ENCODE data around the gene DYNC2H1.

DNA sequence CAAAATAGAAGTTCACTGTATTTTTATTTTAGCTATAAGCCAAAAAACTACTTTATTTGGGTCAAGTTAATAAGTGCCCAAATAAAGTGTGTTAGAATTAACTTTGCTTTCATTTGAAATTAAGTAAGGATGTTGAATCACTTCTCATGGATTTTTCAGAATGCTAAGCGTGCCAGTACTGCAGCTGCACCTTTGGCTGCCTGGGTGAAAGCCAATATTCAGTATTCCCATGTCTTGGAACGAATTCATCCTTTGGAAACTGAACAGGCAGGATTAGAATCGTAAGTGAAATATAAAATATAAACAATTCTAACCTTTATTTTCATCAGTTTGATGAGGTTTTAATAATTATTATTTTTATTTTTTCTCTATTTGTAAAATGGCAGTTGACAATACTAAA is 113.6 kb downstream of the DYNC2H1 start:
- TF ChIP-seq, protein P1, sequence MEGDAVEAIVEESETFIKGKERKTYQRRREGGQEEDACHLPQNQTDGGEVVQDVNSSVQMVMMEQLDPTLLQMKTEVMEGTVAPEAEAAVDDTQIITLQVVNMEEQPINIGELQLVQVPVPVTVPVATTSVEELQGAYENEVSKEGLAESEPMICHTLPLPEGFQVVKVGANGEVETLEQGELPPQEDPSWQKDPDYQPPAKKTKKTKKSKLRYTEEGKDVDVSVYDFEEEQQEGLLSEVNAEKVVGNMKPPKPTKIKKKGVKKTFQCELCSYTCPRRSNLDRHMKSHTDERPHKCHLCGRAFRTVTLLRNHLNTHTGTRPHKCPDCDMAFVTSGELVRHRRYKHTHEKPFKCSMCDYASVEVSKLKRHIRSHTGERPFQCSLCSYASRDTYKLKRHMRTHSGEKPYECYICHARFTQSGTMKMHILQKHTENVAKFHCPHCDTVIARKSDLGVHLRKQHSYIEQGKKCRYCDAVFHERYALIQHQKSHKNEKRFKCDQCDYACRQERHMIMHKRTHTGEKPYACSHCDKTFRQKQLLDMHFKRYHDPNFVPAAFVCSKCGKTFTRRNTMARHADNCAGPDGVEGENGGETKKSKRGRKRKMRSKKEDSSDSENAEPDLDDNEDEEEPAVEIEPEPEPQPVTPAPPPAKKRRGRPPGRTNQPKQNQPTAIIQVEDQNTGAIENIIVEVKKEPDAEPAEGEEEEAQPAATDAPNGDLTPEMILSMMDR (IDR thresholded peaks at IDR 0.05; ENCODE audit: low read depth, low read length), result no peak
- no peak for TF ChIP-seq POLR2A (IDR thresholded peaks at IDR 0.05; ENCODE audit: extremely low read depth, insufficient read length)
